ENCODE measurements around the gene ABL1.
A peak's percentile ranks its signal among the peaks of the same experiment; 100 is the strongest.

GRCh38 chr9:130864541-130864940 is 29.5 kb downstream of the ABL1 start:
- TF ChIP-seq CTCF (IDR thresholded peaks at IDR 0.05) (peak in 2 of 3 experiments; percentile 3 to 4), POLR2A (IDR thresholded peaks at IDR 0.05; ENCODE audit: low read depth) (no peak)
